ENCODE results near the gene AMZ1. TPM values are rescaled to one million over a fixed set of nuclear protein-coding genes. Genes with fewer than 3 reads are reported as not detected.

Gene AMZ1
- total RNA-seq, 1 experiment from 2014 or later, result 1.3 TPM

DNA sequence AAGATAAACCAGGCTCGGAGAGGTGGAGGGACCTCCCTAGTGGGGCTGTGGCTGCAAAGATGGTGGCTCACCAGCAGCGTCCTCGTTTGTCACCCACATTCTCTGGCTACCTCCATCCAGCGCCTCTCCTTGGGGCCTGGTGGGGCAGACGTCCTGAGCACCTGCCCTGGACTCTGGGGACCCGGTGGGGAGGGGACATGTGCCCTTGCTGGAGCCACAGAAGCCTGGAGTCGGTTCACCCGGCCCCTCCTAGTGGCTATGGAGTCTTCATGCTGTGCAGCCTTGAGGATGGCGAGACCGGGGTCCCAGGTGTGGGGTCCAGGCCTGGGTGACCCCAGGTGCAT, 41.7 kb upstream of the AMZ1 start:
- Histone ChIP-seq H3K36me3 (peaks cover 35% of the 10 kb centered on the region), H3K4me1 (replicated peaks) (peaks cover 27% of the 10 kb centered on the region), H3K9me3 (replicated peaks) (no peaks in the 10 kb centered on the region), H3K27ac (no peak overlapping the region), H3K27me3 (replicated peaks) (no peaks in the 10 kb centered on the region), H3K4me3 (no peak overlapping the region)
- no peak for DNase-seq (ENCODE audit: low read depth in 1 of 2, low spot score in 2 of 2)

DNA sequence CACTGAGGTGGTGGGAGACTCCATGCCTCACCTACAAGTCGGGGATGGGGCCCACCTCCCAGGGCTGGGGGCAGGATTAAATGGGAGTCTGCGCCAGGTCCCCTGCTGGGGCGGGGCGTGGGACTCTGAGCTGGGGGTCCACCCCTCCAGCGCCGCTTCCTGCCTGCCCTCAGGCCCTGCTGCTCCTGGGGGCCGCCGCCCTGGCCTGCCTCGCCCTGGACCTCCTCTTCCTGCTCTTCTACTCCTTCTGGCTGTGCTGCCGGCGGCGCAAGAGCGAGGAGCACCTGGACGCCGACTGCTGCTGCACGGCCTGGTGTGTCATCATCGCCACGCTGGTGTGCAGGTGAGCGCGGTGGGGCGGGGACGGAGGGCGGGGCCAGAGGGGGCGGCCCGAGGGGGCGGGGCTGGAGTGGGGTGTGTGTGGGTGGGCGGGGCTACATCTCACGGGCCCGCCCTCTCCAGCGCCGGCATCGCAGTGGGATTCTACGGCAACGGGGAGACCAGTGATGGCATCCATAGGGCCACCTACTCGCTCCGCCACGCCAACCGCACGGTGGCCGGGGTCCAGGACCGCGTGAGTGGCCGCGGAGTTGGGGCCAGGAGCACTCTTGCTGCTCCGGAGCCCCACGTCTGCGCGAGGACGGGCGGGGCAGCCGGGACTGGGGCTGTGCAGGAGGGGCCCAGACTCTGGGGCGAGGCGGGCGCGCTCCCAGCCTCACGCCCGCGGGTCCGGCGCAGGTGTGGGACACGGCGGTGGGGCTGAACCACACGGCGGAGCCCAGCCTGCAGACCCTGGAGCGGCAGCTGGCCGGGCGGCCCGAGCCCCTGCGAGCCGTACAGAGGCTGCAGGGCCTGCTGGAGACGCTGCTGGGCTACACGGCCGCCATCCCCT, 41.1 kb upstream of the AMZ1 start:
- DNase-seq (ENCODE audit: low read depth in 1 of 2, low spot score in 2 of 2), result no peak
- H3K36me3 ChIP-seq, result peaks cover 38% of the 10 kb centered on the region
- no peaks in the 10 kb centered on the region for H3K9me3 ChIP-seq (replicated peaks)
- no peak overlapping the region for H3K27ac ChIP-seq
- no peak overlapping the region for H3K4me3 ChIP-seq
- peaks cover 20% of the 10 kb centered on the region for H3K4me1 ChIP-seq (replicated peaks)
- no peaks in the 10 kb centered on the region for H3K27me3 ChIP-seq (replicated peaks)

DNA sequence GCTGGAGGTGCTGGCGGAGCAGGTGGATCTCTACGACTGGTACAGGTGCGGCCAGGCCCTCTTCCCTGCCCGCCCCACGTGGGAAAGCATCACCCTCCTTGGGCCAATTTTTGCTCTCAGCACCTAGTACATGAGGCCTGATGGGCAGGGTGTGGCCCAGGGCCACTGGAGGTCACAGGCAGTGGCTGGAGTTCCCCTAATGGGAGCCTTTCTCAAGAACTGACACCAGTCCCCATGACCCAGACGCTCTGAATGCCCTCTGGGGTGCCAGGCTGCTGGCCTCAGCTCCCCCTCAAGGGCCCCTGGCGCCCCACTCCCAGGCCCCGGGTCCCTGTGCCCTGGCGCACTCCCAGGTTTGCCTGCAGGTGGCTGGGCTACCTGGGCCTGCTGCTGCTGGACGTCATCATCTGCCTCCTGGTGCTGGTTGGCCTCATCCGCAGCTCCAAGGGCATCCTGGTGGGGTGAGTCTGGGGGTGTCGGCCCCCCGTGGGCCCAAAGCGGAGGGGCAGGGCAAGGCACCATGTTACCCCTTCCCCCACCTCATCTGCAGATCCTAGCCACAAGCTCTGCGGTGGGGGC, 40.3 kb upstream of the AMZ1 start:
- no peak for DNase-seq (ENCODE audit: low read depth in 1 of 2, low spot score in 2 of 2)
- H3K36me3 ChIP-seq, result peaks cover 46% of the 10 kb centered on the region
- H3K4me3 ChIP-seq, result no peak overlapping the region
- H3K9me3 ChIP-seq (replicated peaks), result no peaks in the 10 kb centered on the region
- H3K4me1 ChIP-seq (replicated peaks), result peaks cover 16% of the 10 kb centered on the region
- no peaks in the 10 kb centered on the region for H3K27me3 ChIP-seq (replicated peaks)
- H3K27ac ChIP-seq, result no peak overlapping the region

DNA sequence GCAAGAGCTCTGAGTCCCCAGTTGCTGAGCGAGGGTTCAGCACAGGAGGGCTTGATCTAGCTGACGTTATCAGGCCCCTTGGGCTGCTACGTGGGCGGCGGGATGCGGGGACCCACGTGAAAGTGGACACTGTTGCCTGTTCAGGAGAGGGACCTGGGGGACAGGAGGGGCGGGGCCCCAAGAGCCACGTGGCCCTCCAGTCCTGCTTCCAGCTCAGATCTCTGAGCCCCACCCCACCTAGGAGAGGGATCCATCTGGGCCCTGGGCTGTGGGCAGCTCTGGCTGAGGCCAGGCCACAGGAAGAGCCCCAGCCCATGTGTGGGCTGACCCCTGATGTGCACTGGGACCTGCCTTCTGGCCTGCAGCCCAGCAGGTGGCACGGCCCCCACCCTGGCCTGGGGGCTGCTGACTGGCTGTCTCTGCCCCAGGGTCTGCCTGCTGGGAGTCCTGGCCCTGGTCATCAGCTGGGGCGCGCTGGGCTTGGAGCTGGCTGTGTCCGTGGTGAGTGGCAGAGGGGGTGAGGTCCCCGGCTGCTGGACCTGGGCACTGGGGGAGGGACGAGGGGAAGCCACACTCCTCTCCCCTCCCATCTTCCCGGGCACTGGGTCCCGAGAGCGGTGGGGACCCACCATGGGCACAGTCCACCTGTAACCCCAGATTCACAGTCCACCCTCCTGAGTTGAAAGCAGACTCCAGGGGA, 38.7 kb upstream of the AMZ1 start:
- H3K27ac ChIP-seq, result no peak overlapping the region
- H3K4me3 ChIP-seq, result no peak overlapping the region
- H3K27me3 ChIP-seq (replicated peaks), result no peaks in the 10 kb centered on the region
- peaks cover 15% of the 10 kb centered on the region for H3K4me1 ChIP-seq (replicated peaks)
- peaks cover 50% of the 10 kb centered on the region for H3K36me3 ChIP-seq
- no peaks in the 10 kb centered on the region for H3K9me3 ChIP-seq (replicated peaks)
- no peak for DNase-seq (ENCODE audit: low read depth in 1 of 2, low spot score in 2 of 2)

DNA sequence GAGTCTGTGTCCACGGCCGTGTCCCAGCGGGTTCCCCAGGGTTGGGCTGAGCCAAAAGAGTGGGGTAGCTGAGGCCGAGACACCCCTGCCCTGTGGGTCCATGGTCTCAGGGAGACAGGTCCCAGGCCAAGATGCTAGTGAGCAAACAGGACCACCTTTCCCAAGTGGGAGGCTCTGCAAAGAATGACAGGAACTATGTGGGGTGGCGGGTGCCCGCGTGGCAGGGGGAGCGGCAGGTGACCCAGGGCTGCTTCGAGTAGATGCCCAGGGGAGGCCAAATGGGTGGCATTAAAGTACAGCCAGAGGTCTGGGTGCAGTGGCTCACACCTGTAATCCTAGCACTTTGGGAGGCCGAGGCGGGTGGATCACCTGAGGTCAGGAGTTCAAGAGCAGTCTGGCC, 38.0 kb upstream of the AMZ1 start:
- H3K4me1 ChIP-seq (replicated peaks), result peaks cover 8% of the 10 kb centered on the region
- no peak for DNase-seq (ENCODE audit: low read depth in 1 of 2, low spot score in 2 of 2)
- H3K4me3 ChIP-seq, result no peak overlapping the region
- H3K36me3 ChIP-seq, result peaks cover 50% of the 10 kb centered on the region
- H3K27me3 ChIP-seq (replicated peaks), result no peaks in the 10 kb centered on the region
- no peaks in the 10 kb centered on the region for H3K9me3 ChIP-seq (replicated peaks)
- H3K27ac ChIP-seq, result no peak overlapping the region

DNA sequence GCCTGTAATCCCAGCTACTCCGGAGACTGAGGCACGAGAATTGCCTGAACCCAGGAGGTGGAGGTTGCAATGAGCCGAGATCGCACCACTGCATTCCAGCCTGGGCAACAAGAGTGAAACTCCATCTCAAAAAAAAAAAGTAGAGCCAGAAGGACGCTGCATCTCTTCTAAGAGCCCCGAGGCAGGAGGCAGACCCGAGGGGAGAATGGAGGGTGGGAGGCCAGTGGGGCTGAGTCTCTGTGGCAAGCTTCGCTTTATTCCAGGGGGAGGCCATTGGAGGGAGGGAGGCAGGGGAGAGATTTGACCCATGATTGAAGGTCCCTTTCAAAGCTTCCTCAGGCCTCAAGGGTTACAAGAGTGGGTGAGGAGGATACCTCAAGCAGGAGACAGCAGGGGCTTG, 37.6 kb upstream of the AMZ1 start:
- no peaks in the 10 kb centered on the region for H3K27me3 ChIP-seq (replicated peaks)
- no peaks in the 10 kb centered on the region for H3K9me3 ChIP-seq (replicated peaks)
- H3K4me3 ChIP-seq, result no peak overlapping the region
- no peak overlapping the region for H3K27ac ChIP-seq
- peaks cover 54% of the 10 kb centered on the region for H3K36me3 ChIP-seq
- H3K4me1 ChIP-seq (replicated peaks), result peaks cover 3% of the 10 kb centered on the region
- no peak for DNase-seq (ENCODE audit: low read depth in 1 of 2, low spot score in 2 of 2)

DNA sequence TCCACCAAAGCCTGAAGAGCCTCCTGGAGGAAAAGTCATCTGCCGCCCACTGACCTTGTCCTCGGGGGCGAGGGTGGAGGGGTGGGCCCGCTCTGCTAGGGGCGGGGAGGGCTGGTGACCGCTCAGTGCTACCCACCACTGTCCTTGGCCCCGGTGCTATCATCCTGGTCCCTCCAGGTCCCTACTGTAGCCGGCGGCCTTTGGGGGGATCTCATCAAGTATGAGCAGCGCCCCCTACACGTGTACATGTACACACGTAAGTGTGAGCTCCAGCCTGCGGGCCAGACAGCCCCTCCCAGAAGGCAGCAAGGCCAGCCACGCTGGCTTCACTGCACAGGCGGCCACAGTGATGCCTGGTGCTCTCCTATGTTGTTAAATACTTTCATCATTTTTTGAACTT, 36.7 kb upstream of the AMZ1 start:
- Histone ChIP-seq H3K36me3 (peaks cover 63% of the 10 kb centered on the region), H3K4me1 (replicated peaks) (no peaks in the 10 kb centered on the region), H3K4me3 (no peak overlapping the region), H3K9me3 (replicated peaks) (no peaks in the 10 kb centered on the region), H3K27me3 (replicated peaks) (no peaks in the 10 kb centered on the region), H3K27ac (no peak overlapping the region)
- DNase-seq (ENCODE audit: low read depth in 1 of 2, low spot score in 2 of 2), result no peak

DNA sequence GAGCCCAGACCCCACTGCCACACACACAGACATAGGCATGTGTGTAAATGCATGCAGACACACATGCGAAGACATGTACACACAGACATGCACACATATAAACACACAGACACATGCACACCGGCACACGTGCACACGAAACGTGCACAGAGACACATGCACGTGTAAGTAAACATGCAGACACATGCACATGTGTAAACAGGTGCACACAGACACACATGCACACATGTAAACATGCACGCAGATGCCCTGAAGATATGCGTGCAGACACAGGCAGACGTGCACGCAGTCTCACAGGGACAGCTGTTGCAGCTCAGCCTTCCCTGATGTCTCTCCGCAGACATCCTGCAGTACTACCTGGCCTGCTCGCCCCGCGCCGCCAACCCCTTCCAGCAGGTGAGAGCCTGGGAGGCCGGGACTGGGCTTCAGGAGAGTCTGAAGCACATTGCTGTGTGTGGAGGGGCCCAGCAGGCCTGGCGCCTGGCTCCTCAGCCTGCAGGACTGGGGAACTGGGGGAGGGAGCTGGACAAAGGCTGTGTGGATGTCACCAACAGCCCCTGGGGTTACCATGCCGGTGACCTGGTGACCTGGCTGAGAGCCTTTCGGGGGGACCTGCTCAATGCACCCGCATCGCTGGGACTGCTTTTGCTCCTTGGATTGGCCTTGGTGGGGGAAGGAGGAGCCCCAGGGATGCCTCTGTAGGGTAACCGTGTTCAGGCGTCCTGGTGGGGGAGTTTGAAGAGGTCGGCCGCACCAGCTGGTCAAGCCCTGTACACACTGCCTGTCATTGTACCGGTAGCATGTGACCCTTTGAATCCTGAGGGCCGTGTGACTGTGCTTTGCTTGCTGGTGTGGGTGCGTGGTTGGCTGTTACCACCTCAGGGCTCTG, 35.9 kb upstream of the AMZ1 start:
- Histone ChIP-seq H3K27me3 (replicated peaks) (no peaks in the 10 kb centered on the region), H3K27ac (no peak overlapping the region), H3K4me3 (no peak overlapping the region), H3K4me1 (replicated peaks) (no peaks in the 10 kb centered on the region), H3K9me3 (replicated peaks) (no peaks in the 10 kb centered on the region), H3K36me3 (peaks cover 65% of the 10 kb centered on the region)
- no peak for DNase-seq (ENCODE audit: low read depth in 1 of 2, low spot score in 2 of 2)

DNA sequence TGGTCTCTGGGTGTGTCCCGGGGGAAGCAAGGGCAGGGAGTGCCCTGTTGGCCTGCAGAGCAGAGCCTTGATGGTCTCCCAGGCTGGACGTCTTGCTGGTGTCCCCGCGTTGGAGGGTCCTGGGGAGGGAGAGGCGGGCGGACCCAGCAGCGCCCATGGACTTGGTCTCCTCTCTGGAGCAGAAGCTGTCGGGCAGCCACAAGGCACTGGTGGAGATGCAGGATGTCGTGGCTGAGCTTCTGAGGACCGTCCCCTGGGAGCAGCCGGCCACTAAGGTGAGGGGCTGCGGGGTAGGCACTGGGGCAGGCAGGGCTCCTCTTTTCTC, 35.3 kb upstream of the AMZ1 start:
- no peak for DNase-seq (ENCODE audit: low read depth in 1 of 2, low spot score in 2 of 2)
- Histone ChIP-seq H3K9me3 (replicated peaks) (no peaks in the 10 kb centered on the region), H3K36me3 (peaks cover 65% of the 10 kb centered on the region)

DNA sequence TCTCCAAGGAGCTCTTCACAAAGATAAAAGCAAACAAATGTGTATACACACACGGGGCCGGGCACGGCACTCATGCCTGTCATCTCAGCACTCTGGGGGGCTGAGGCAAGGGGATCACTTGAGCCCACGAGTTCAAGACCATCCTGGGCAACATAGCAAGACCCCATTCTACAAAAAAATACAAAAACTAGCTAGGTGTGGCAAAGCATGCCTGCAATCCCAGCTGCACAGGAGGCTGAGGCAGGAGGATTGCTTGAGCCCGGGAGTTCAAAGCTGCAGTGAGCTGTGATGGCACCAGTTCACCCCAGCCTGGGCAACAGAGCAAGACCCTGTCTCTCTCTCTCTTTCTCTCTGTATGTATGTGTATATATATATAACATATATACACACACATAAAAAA, 33.9 kb upstream of the AMZ1 start:
- H3K27me3 ChIP-seq (replicated peaks), result no peaks in the 10 kb centered on the region
- no peaks in the 10 kb centered on the region for H3K4me1 ChIP-seq (replicated peaks)
- H3K4me3 ChIP-seq, result no peak overlapping the region
- no peak for DNase-seq (ENCODE audit: low read depth in 1 of 2, low spot score in 2 of 2)
- no peak overlapping the region for H3K27ac ChIP-seq
- H3K36me3 ChIP-seq, result peaks cover 68% of the 10 kb centered on the region
- no peaks in the 10 kb centered on the region for H3K9me3 ChIP-seq (replicated peaks)

More for the DNA sequence above, 35.3 kb upstream of the AMZ1 start:
- no peaks in the 10 kb centered on the region for H3K4me1 ChIP-seq (replicated peaks)
- no peak overlapping the region for H3K27ac ChIP-seq
- H3K27me3 ChIP-seq (replicated peaks), result no peaks in the 10 kb centered on the region
- H3K4me3 ChIP-seq, result no peak overlapping the region

DNA sequence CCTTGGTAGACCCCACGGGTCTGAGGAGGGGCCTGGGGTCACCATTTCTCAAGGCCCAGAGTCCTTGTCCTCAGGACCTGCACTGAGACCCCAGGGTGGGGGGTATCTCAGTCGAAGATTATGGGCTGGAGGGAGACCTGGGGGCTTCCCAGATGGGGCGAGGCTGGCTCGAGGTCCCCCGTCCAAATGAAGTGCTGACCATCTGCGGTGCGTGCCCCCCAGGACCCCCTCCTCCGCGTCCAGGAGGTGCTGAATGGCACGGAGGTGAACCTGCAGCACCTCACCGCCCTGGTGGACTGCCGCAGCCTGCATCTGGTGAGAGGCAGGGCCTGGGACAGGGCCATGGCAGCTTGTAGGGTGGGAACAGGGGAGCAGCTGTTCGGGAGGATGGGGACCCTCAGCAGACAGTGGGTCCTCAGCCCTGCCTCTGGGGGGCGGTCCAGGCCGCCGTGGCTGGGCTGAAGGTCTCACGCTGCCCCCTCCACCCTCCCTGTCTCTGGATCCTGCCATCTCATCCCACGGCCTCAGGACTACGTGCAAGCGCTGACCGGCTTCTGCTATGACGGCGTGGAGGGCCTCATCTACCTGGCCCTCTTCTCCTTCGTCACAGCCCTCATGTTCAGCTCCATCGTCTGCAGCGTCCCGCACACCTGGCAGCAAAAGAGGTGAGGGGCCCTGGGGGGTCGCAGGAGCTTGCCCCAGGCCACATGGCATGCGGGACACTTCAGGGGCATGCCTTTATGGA, 32.0 kb upstream of the AMZ1 start:
- Histone ChIP-seq H3K36me3 (peaks cover 69% of the 10 kb centered on the region), H3K9me3 (replicated peaks) (no peaks in the 10 kb centered on the region), H3K4me3 (no peak overlapping the region), H3K4me1 (replicated peaks) (no peaks in the 10 kb centered on the region), H3K27ac (no peak overlapping the region), H3K27me3 (replicated peaks) (no peaks in the 10 kb centered on the region)
- no peak for DNase-seq (ENCODE audit: low read depth in 1 of 2, low spot score in 2 of 2)

DNA sequence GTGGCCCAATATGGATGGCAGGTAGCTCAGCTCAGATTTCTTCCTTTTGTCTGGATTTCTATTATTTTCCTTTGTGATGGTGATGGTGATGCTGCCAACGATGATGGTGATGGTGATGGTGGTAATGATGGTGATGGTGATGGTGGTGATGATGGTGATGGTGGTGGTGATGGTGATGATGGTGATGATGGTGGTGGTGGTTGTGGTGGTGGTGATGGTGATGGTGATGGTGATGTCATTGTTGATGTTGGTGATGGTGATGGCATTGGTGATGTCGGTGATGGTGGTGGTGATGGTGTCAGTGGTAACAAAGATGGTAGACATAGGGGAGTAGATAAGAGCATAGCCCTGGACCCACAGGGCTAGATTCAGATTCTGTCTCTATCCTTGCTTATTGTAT, 30.8 kb upstream of the AMZ1 start:
- peaks cover 73% of the 10 kb centered on the region for H3K36me3 ChIP-seq
- no peaks in the 10 kb centered on the region for H3K4me1 ChIP-seq (replicated peaks)
- no peak overlapping the region for H3K27ac ChIP-seq
- no peak overlapping the region for H3K4me3 ChIP-seq
- no peaks in the 10 kb centered on the region for H3K9me3 ChIP-seq (replicated peaks)
- no peaks in the 10 kb centered on the region for H3K27me3 ChIP-seq (replicated peaks)
- no peak for DNase-seq (ENCODE audit: low read depth in 1 of 2, low spot score in 2 of 2)
